GM18508 (cell line): Measurements from ENCODE around the gene MAD1L1.

Experiments
- ATAC-seq: cut with Tn5 transposase; IDR thresholded peaks from one replicate; pipeline ENCODE4 v1.9.1; 2021; ENCODE audit warnings: moderate number of reproducible peaks; ENCODE audit not compliant: insufficient read depth, unreplicated experiment

Gene MAD1L1

DNA sequence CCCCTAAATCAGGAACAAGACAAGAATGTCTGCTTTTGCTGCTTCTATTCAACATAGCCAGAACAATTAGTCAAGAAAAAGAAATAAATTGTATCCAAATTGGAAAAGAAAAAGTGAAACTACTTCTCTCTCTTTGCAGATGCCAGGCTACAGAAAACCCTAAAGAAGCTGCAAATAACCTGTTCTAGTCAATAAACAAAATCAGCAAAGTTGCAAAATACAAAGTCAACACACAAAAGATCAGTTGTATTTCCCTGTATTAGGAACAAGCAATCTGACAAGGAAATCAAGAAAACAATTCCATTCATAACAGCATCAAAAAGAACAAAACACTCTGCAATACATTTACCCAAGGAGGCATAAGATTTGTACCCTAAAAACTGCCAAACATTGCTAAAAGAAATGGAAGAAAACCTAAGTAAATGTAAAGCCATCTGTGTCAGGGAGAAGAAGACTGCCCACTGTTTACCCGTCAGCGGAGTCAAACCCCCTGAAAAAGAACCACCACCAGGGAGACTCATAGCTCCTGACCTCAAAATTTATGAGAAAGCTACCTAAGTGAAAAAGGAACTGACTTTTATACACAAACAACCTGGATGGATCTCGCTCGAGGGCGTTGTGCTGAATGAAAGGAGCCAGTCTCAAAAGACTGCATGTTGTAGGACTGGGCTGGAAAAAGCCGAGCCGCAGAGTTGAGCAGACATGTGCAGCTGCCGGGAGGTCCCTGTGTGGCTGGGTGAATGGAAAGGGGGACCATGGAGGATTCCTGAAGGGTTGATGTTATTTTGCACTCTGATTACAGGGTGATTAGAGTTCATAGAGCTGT, 263.1 kb downstream of the MAD1L1 start:
- ATAC-seq: no peak

DNA sequence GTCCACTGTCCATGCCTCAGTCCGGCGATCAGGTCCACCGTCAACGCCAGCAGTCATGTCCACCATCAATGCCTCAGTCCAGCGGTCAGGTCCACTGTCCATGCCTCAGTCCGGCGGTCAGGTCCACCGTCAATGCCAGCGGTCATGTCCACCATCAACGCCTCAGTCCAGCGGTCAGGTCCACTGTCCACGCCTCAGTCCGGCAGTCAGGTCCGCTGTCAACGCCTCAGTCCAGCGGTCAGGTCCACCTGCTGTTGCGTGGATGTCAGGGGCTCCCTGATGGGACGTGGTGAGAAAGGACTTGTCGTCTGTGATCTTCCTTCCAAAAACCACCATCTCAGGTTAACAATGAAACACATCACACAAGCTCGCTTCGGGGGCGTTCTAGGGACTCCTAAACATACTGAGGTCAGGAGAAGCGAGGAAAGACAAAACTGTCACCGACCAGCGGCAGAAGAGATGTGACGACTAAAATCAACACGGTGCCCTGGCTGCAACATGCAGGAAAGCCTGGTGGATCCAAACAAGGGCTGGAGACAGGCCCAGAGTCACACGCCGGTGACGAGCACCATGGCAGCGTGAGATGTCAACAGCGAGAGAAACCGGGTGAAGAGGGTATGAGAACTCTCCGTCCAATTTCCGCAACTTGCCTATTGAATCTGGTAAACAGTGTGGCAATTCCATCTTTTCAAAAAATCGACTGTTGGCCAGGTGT, 264.2 kb downstream of the MAD1L1 start:
- ATAC-seq: no peak

- no peak for ATAC-seq
Observed at GRCh38 chr7:1967512-1968396, 265.0 kb downstream of the MAD1L1 start.

DNA sequence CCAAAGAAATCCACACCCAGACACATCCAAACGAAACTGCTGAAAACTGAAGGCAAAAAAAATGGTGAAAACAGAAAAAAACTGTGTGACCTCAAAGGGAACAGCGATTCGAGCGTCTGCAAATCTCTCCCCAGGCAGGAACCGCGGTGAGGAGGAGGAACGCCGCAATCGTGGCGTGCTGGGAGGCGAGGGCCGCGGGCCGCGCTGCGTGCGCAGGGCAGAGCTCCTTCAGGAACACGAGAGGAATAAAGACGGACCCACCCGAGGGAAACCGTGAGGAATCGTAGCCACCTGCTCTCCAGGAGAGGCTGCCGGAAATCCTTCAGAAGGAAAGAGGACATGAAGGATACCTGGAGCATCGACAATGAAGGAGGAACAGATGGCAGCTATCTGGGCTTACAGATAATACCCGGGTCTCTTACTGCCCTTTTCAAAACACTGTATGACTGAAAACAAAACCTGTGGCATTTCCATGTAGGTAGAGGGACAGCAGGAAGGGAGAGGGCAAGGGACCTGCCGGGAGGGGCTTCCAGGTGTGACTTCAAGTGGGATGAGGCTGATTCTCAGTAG, 266.0 kb downstream of the MAD1L1 start:
- ATAC-seq: no peak

- ATAC-seq: no peak
Observed at GRCh38 chr7:1965579-1966294, 267.0 kb downstream of the MAD1L1 start.

DNA sequence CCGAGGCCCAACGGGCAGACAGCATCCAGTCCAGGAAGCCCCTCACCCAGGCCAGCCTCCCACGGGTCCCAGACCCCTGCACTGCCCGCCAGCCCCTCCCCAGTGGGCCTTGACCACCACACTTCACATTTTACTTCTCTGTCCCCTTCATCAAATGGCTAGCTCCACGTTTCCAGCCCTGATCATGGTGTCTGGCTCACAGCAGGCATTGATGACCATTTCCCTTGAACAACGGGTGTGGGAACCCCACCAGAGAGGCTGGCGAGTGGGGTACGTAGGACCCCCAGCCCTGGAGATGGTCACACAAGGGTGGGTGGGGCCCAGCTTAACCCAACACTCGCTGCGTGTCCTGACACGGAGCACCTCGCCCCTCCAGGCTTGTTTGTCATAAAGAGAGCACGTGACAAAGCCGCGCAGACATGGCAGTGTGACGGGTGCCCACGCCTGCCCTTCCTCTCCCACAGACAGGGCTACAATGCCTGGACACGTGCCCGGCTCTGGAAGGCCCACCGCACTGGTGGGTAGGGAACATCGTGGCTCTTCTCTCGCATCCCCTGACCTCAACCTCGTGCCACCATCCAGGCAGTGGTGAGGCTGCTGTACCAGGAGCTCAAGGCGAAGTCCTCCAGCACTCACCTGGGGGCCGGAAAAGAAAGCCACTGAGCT, 267.7 kb downstream of the MAD1L1 start:
- no peak for ATAC-seq

GRCh38 chr7:1964211-1964912, 268.4 kb downstream of the MAD1L1 start:
- no peak for ATAC-seq

GRCh38 chr7:1963575-1963974, 269.2 kb downstream of the MAD1L1 start:
- no peak for ATAC-seq

GRCh38 chr7:1961701-1962276, 271.0 kb downstream of the MAD1L1 start:
- no peak for ATAC-seq

DNA sequence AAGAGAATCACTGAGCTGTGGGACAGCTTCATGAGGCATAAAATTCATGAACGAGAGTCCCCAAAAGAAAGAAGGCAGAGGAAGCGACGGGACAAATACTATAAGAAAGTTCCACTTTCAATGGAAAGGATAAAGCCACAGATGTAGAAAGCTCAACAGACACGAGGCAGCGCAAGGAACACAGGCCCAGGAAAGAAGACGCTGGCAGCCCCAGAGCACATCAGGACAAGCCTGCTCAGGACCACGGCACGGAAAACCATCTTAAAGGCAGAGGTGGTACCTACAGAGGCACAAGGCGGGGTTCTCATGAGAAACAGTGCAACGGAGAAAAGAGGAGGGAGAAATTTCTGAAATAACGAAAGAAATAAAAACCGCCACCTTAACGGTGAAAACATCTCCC, 273.4 kb downstream of the MAD1L1 start:
- no peak for ATAC-seq

DNA sequence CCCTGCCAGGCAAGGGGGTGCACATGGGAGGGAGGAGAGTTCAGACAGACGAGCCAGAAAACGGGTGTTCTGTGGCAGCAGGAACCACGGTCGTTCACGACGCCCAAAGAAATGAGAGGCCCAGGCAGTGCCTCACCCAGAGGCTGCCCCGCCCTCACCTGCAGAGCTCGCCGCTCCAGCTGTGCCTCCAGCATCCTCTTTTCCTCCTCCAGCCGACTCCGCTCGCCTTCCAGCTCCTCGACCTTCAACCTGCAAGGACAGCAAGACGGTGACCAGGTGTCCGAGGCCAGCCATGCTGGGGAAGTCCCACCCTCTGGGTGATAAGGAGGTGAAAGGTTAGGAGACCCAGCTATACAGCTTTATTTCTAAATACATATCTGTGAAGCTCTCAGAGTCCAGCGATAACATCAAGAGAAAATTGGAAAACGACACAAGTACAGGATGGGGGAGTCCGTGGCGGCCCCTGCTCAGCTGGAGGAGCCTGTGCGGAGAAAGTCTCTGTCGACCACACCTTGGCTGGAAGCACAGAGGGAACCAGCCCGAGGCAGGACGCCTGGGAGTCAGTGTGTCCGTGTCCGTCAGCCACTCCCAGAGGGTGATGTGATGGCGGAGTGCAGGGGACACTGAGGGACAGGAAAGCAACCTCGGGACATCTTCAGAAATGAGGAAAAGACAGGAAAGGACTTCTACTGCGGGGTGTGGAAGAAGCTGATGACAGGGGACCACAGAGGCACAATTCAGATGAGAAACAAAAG, 275.1 kb downstream of the MAD1L1 start:
- no peak for ATAC-seq

DNA sequence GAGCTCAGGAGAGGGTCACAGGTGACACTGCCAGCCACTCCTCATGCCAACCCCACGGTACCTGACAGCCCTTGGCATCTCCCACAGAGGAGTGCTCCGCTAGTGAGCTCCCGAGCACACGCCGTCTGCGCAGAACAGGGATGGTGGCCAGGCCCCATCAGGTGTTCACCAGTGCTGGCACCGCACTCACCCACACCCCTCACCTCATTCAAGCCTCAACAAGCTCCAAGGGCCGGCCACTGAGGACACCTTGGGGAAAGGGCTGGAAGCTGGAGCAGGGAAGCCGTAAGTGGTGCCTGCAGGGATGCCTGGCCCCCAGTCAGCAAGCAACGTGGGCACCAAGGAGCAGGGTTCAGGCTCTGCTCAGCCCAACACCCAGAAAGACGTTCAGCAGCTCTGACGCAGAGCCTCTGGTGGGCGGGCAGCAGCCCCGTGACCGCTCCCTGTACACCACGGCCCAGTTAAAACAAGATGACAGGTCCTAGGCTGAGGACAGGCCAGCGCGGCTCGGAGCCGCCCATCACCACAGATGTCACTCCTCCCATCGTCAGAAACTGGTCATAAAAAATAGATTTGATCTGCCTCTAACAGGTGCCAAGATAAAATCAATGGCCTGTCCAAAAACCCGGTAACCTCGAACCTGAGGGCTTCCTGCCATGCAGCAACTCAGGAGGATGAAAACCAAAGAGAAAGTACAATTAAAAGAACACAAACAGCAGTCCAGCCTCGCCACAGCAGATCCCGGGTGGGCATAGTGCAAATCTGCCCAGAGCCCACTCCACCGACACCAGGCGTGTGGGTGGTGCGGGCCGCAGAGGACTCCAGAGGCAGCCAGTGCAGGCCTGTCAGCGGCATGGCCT, 275.9 kb downstream of the MAD1L1 start:
- ATAC-seq: no peak

GRCh38 chr7:1956141-1956540, 276.6 kb downstream of the MAD1L1 start:
- ATAC-seq: no peak

DNA sequence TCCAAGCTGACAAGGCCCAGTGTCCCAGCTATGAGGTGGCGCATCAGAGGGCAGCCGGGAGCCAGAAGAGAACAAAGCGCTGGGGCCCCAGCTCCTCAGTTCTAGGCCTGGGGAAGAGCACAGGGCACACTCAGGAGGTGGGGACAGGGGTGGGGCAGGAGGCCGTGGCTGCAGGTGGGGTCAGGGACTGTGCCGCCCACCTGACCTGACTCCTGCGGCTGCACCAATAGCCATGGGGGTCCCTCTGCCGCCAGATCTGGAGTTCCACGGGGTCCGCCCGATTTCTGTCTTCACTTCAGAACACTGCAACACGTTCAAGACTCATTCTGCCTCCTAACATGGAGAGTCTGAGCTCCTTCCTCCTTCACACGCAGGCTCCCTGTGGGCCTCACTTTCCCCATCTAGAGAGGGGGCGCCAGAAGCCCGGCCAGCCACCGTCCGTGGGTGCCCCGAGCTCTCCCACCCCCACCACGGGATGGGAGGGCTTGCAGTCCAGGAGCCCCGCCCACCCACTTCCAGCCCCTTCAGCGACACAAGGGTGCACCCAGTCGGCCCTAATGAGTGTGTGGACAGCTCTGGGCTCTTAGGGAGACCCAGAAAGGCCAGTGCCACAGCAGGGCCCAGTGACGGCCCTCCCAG, 278.3 kb downstream of the MAD1L1 start:
- no peak for ATAC-seq

- no peak for ATAC-seq
Observed at GRCh38 chr7:1953199-1954190, 279.2 kb downstream of the MAD1L1 start.
